ENCODE measurements around the gene PPM1J. TPM values are rescaled to one million over a fixed set of nuclear protein-coding genes. Genes with fewer than 3 reads are reported as not detected.

Gene PPM1J
- polyA plus RNA-seq, 1 of the 3 experiments (the other 2 are of a cell fraction), result 5.3 TPM

GRCh38 chr1:112737573-112737972 is 22.4 kb upstream of the PPM1J start:
- no peaks in the 10 kb centered on the region for H3K36me3 ChIP-seq (replicated peaks in 1 of 2; ENCODE audit: control insufficient read depth in 1 of 2, insufficient read depth in 2 of 2, low read length in 1 of 2)
- no peaks in the 10 kb centered on the region for H3K9me2 ChIP-seq
- H3K4me1 ChIP-seq (ENCODE audit: control insufficient read depth in 1 of 2, insufficient read depth in 2 of 2, low read depth in 1 of 2, low read length in 1 of 2), result no peaks in the 10 kb centered on the region
- CTCF ChIA-PET, result interaction anchor here (1.0 to 2.9 kb wide), 3 partner anchors 11 to 71 kb away, joined by 3 to 9 read pairs (median 4); no protein-coding TSS in a partner anchor
- H2AFZ ChIP-seq (ENCODE audit: low read depth), result no peak overlapping the region
- POLR2A ChIA-PET, result no interaction called here
- H3K79me2 ChIP-seq (ENCODE audit: insufficient read depth), result no peaks in the 10 kb centered on the region
- peaks cover 8% of the 10 kb centered on the region for H3F3A ChIP-seq (replicated peaks; ENCODE audit: insufficient read depth)
- WGBS (ENCODE audit: low lambda C conversion rate), result 84% methylated on average over 3 of the region's 3 CpGs
- no peaks in the 10 kb centered on the region for H3K27me3 ChIP-seq (ENCODE audit: insufficient read depth)
- no peak overlapping the region for H3K4me2 ChIP-seq
- TF ChIP-seq RAD21 (IDR thresholded peaks at IDR 0.05; ENCODE audit: low read length) (peak; percentile 14; the same call in 1 of the 2 replicates), CHD2 (IDR thresholded peaks at IDR 0.05; ENCODE audit: low read length, partially characterized antibody) (no peak)
- no peak overlapping the region for H3K9ac ChIP-seq
- no peaks in the 10 kb centered on the region for H3K9me3 ChIP-seq
- DNase-seq, result no peak
- H3K27ac ChIP-seq (ENCODE audit: low read depth in 2 of 2, low read length in 1 of 2), result no peak overlapping the region
- no peaks in the 10 kb centered on the region for H4K20me1 ChIP-seq (ENCODE audit: insufficient read depth)
- no peak overlapping the region for H3K4me3 ChIP-seq (ENCODE audit: low read depth in 2 of 2, low read length in 1 of 2)

DNA sequence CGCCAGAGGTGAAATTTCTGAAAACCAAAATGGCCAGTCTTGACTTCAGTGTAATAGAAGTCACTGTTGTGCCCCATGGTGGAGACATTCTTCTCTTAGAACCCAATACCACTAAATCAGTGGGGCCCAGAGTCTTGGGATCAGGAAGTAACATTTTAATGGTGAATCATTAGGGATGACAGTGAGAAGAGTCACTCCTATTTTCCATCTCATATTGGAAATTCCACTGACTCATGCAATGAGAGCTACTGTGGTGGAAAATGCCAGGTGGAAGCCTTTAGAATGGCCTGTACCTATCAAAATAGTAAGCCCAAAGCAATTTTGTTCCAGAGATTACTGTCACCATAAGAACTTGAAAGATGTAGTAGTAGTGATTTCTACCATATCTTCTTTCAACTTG is 20.6 kb upstream of the PPM1J start:
- 56% methylated on average over 1 of the region's 1 CpG for WGBS (ENCODE audit: low lambda C conversion rate)
- POLR2A ChIA-PET, result no interaction called here
- DNase-seq, result no peak
- TF ChIP-seq MEF2A (IDR thresholded peaks at IDR 0.05; ENCODE audit: borderline replicate concordance, low read depth), result 0 out of 2 replicates have a peak, but pooled peaks have one; percentile 26
- TF ChIP-seq PBX3 (IDR thresholded peaks at IDR 0.05), result peak; percentile 72
- TF ChIP-seq ELF1 (IDR thresholded peaks at IDR 0.05), result peak; percentile 57
- TF ChIP-seq, protein P1, sequence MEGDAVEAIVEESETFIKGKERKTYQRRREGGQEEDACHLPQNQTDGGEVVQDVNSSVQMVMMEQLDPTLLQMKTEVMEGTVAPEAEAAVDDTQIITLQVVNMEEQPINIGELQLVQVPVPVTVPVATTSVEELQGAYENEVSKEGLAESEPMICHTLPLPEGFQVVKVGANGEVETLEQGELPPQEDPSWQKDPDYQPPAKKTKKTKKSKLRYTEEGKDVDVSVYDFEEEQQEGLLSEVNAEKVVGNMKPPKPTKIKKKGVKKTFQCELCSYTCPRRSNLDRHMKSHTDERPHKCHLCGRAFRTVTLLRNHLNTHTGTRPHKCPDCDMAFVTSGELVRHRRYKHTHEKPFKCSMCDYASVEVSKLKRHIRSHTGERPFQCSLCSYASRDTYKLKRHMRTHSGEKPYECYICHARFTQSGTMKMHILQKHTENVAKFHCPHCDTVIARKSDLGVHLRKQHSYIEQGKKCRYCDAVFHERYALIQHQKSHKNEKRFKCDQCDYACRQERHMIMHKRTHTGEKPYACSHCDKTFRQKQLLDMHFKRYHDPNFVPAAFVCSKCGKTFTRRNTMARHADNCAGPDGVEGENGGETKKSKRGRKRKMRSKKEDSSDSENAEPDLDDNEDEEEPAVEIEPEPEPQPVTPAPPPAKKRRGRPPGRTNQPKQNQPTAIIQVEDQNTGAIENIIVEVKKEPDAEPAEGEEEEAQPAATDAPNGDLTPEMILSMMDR (IDR thresholded peaks at IDR 0.05), result no peak
- TF ChIP-seq SIN3A (IDR thresholded peaks at IDR 0.05; ENCODE audit: borderline replicate concordance, low read depth, low read length), result no peak
- TF ChIP-seq SMC3 (IDR thresholded peaks at IDR 0.05; ENCODE audit: low read depth, low read length), result no peak
- no peak for TF ChIP-seq RFX5 (IDR thresholded peaks at IDR 0.05; ENCODE audit: low read length)
- no peak for TF ChIP-seq TAF1 (IDR thresholded peaks at IDR 0.05; ENCODE audit: borderline replicate concordance, low read depth, low read length)
- TF ChIP-seq, protein P2, sequence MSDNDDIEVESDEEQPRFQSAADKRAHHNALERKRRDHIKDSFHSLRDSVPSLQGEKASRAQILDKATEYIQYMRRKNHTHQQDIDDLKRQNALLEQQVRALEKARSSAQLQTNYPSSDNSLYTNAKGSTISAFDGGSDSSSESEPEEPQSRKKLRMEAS (IDR thresholded peaks at IDR 0.05; ENCODE audit: low read depth), result no peak; the same call in 1 of the 2 replicates
- TF ChIP-seq, protein P3, sequence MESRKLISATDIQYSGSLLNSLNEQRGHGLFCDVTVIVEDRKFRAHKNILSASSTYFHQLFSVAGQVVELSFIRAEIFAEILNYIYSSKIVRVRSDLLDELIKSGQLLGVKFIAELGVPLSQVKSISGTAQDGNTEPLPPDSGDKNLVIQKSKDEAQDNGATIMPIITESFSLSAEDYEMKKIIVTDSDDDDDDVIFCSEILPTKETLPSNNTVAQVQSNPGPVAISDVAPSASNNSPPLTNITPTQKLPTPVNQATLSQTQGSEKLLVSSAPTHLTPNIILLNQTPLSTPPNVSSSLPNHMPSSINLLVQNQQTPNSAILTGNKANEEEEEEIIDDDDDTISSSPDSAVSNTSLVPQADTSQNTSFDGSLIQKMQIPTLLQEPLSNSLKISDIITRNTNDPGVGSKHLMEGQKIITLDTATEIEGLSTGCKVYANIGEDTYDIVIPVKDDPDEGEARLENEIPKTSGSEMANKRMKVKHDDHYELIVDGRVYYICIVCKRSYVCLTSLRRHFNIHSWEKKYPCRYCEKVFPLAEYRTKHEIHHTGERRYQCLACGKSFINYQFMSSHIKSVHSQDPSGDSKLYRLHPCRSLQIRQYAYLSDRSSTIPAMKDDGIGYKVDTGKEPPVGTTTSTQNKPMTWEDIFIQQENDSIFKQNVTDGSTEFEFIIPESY (IDR thresholded peaks at IDR 0.05; ENCODE audit: borderline replicate concordance, low read depth), result no peak
- 0 out of 2 replicates have a peak, but pooled peaks have one; percentile 44 for TF ChIP-seq TEAD4 (IDR thresholded peaks at IDR 0.05; ENCODE audit: borderline replicate concordance, insufficient read depth)
- TF ChIP-seq, protein P4, sequence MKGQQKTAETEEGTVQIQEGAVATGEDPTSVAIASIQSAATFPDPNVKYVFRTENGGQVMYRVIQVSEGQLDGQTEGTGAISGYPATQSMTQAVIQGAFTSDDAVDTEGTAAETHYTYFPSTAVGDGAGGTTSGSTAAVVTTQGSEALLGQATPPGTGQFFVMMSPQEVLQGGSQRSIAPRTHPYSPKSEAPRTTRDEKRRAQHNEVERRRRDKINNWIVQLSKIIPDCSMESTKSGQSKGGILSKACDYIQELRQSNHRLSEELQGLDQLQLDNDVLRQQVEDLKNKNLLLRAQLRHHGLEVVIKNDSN (IDR thresholded peaks at IDR 0.05; ENCODE audit: borderline replicate concordance, low read depth), result no peak
- no peak for TF ChIP-seq GATA2 (CRISPR knock-in tag; IDR thresholded peaks at IDR 0.05)
- no peak for TF ChIP-seq RAD21 (IDR thresholded peaks at IDR 0.05; ENCODE audit: low read length)
- TF ChIP-seq EZH2phosphoT487 (IDR thresholded peaks at IDR 0.05; ENCODE audit: borderline replicate concordance, low read depth), result no peak
- TF ChIP-seq TCF12 (IDR thresholded peaks at IDR 0.05), result peak; percentile 90
- TF ChIP-seq GABPA (IDR thresholded peaks at IDR 0.05; ENCODE audit: low read depth), result no peak
- TF ChIP-seq NFIC (IDR thresholded peaks at IDR 0.05; ENCODE audit: borderline replicate concordance), result peak; percentile 25; the same call in 1 of the 2 replicates
- TF ChIP-seq USF2 (IDR thresholded peaks at IDR 0.05; ENCODE audit: borderline replicate concordance, low read depth, low read length), result no peak
- peak; percentile 43; the same call in 1 of the 2 replicates for TF ChIP-seq YY1 (IDR thresholded peaks at IDR 0.05; ENCODE audit: low read depth)
- TF ChIP-seq RXRA (IDR thresholded peaks at IDR 0.05; ENCODE audit: borderline replicate concordance, low read depth), result peak; percentile 21; the same call in 1 of the 2 replicates

More for the DNA sequence above, 20.6 kb upstream of the PPM1J start:
- H3K4me2 ChIP-seq, result no peak overlapping the region; the same call in 1 of the 2 replicates
- H2AFZ ChIP-seq (ENCODE audit: low read depth), result peak overlapping the region; percentile 20; the same call in 1 of the 2 replicates
- H3K27me3 ChIP-seq (ENCODE audit: insufficient read depth), result no peaks in the 10 kb centered on the region
- CTCF ChIA-PET, result interaction anchor here (3.8 to 4.1 kb wide), 2 partner anchors 19 to 68 kb away, joined by 18 to 47 read pairs; partner anchors contain the start of gene PPM1J
- peaks cover 8% of the 10 kb centered on the region for H3F3A ChIP-seq (replicated peaks; ENCODE audit: insufficient read depth)
- no peaks in the 10 kb centered on the region for H4K20me1 ChIP-seq (ENCODE audit: insufficient read depth)
- no peaks in the 10 kb centered on the region for H3K4me1 ChIP-seq (ENCODE audit: control insufficient read depth in 1 of 2, insufficient read depth in 2 of 2, low read depth in 1 of 2, low read length in 1 of 2)
- no peaks in the 10 kb centered on the region for H3K79me2 ChIP-seq (ENCODE audit: insufficient read depth)
- no peaks in the 10 kb centered on the region for H3K36me3 ChIP-seq (replicated peaks in 1 of 2; ENCODE audit: control insufficient read depth in 1 of 2, insufficient read depth in 2 of 2, low read length in 1 of 2)
- H3K9me2 ChIP-seq, result no peaks in the 10 kb centered on the region
- no peaks in the 10 kb centered on the region for H3K9me3 ChIP-seq
- H3K4me3 ChIP-seq (ENCODE audit: low read depth in 2 of 2, low read length in 1 of 2), result no peak overlapping the region
- H3K27ac ChIP-seq (ENCODE audit: low read depth in 2 of 2, low read length in 1 of 2), result peak overlapping the region in 1 of 2 experiments; percentile 70; a peak in 2 of 4 replicates
- H3K9ac ChIP-seq, result no peak overlapping the region

Data from SK-N-SH (cell line).